ENCODE data around the gene EGR4. TPM values are rescaled to one million over a fixed set of nuclear protein-coding genes. Genes with fewer than 3 reads are reported as not detected.

The EGR4 gene
- total and polyA plus RNA-seq, 2 donors (not counting 1 experiment from before 2014, with no cell fraction given), result 0.30 to 2.7 TPM

DNA sequence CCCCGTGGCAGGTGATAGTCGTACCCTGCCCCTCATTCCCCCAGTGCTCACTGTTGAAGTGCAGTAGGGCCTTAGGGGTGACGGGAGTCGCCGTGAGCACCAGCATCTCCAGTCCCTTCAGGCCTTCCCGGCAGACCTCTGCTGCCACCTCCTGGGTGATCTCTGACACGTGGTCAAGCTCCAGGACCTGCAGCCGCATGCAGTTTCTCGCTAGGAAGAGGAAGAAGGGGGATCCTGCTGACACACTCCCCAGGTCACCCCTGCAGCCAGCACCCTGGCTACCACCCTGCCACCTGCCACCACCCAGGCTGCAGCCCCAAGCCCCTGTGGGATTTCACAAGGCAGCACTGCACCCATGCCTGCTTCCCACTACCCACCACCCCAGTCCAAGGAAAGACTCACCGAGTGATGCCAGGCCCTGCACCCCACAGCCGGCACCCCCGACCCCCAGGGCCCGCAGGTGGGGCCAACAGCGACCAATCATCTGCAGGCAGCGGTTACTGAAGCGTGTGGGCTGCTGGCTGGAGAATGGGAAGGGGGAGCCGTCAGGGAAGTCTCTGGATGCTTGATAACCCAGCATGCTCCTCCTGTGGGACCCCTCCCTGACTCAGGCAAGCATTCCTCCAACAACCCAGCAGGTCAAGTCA is 32.9 kb downstream of the EGR4 start:
- H3K27ac Mint-ChIP-seq, result no peak overlapping the region
- H3K4me1 Mint-ChIP-seq, result no peaks in the 10 kb centered on the region
- peaks cover 0 to 30% of the 10 kb centered on the region in 2 experiments for H3K36me3 ChIP-seq (replicated peaks in 1 of 2; ENCODE audit: control extremely low read depth in 1 of 2, control insufficient read depth in 1 of 2, extremely low read depth in 1 of 2, insufficient read depth in 2 of 2, low read length in 1 of 2)

GRCh38 chr2:73259704-73260337 is 33.5 kb downstream of the EGR4 start:
- H4K20me1 ChIP-seq (ENCODE audit: control insufficient read depth, insufficient read depth, low read length, poor library complexity, severe bottlenecking), result no peaks in the 10 kb centered on the region
- H3K27ac ChIP-seq (ENCODE audit: low read length in 2 of 2), result no peak overlapping the region
- no peaks in the 10 kb centered on the region for H3K4me1 ChIP-seq (ENCODE audit: control insufficient read depth in 2 of 2, insufficient read depth in 2 of 2, low read length in 2 of 2)
- no peaks in the 10 kb centered on the region for H3K27me3 ChIP-seq (replicated peaks in 1 of 4; ENCODE audit: control extremely low read depth in 1 of 4, control insufficient read depth in 3 of 4, insufficient read depth in 4 of 4, low read length in 3 of 4)
- H3K9me3 ChIP-seq (ENCODE audit: control extremely low read depth in 1 of 3, control insufficient read depth in 2 of 3, insufficient read depth in 1 of 3, low read length in 2 of 3), result no peaks in the 10 kb centered on the region
- no peaks in the 10 kb centered on the region for H3K9me3 Mint-ChIP-seq (ENCODE audit: insufficient read depth)
- no peak overlapping the region for H2AFZ ChIP-seq (ENCODE audit: insufficient read depth, low read depth, low read length, poor library complexity, severe bottlenecking)
- 82% methylated on average over 4 of the region's 4 CpGs for WGBS (ENCODE audit: insufficient coverage)
- H3K4me1 Mint-ChIP-seq, result no peaks in the 10 kb centered on the region
- no peak overlapping the region for H3K4me3 Mint-ChIP-seq
- intact Hi-C loops (cut with micrococcal nuclease), result no loop called here
- H3K27me3 Mint-ChIP-seq, result no peaks in the 10 kb centered on the region
- no peak overlapping the region for H3K9ac ChIP-seq (ENCODE audit: low read length)
- no peak for ATAC-seq (ENCODE audit: low read depth)
- H3K27ac Mint-ChIP-seq, result no peak overlapping the region
- H3K79me2 ChIP-seq (ENCODE audit: control insufficient read depth, insufficient read depth, low read length), result no peaks in the 10 kb centered on the region
- CTCF ChIA-PET, result no interaction called here
- H3K36me3 ChIP-seq (replicated peaks in 1 of 2; ENCODE audit: control extremely low read depth in 1 of 2, control insufficient read depth in 1 of 2, extremely low read depth in 1 of 2, insufficient read depth in 2 of 2, low read length in 1 of 2), result peaks cover 0 to 30% of the 10 kb centered on the region in 2 experiments
- DNase-seq, result no peak
- no peak for TF ChIP-seq EZH2 (IDR thresholded peaks at IDR 0.05; ENCODE audit: borderline replicate concordance, insufficient read depth, low read depth, low read length, poor library complexity, severe bottlenecking)
- TF ChIP-seq, protein P1, sequence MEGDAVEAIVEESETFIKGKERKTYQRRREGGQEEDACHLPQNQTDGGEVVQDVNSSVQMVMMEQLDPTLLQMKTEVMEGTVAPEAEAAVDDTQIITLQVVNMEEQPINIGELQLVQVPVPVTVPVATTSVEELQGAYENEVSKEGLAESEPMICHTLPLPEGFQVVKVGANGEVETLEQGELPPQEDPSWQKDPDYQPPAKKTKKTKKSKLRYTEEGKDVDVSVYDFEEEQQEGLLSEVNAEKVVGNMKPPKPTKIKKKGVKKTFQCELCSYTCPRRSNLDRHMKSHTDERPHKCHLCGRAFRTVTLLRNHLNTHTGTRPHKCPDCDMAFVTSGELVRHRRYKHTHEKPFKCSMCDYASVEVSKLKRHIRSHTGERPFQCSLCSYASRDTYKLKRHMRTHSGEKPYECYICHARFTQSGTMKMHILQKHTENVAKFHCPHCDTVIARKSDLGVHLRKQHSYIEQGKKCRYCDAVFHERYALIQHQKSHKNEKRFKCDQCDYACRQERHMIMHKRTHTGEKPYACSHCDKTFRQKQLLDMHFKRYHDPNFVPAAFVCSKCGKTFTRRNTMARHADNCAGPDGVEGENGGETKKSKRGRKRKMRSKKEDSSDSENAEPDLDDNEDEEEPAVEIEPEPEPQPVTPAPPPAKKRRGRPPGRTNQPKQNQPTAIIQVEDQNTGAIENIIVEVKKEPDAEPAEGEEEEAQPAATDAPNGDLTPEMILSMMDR (IDR thresholded peaks at IDR 0.05), result no peak
- no peak overlapping the region for H3K4me3 ChIP-seq (ENCODE audit: control extremely low read depth in 1 of 5, extremely low read depth in 1 of 5, insufficient read depth in 1 of 5, low read depth in 2 of 5, low read length in 4 of 5)
- no peak overlapping the region for H3K4me2 ChIP-seq (replicated peaks; ENCODE audit: low read depth, low read length, poor library complexity, severe bottlenecking)
- POLR2A ChIA-PET, result no interaction called here

More for the DNA sequence above, 32.9 kb downstream of the EGR4 start:
- TF ChIP-seq EZH2 (IDR thresholded peaks at IDR 0.05; ENCODE audit: borderline replicate concordance, insufficient read depth, low read depth, low read length, poor library complexity, severe bottlenecking), result no peak
- TF ChIP-seq, protein P1 (IDR thresholded peaks at IDR 0.05), result no peak
- no peaks in the 10 kb centered on the region for H3K79me2 ChIP-seq (ENCODE audit: control insufficient read depth, insufficient read depth, low read length)
- no peak for DNase-seq
- no peaks in the 10 kb centered on the region for H4K20me1 ChIP-seq (ENCODE audit: control insufficient read depth, insufficient read depth, low read length, poor library complexity, severe bottlenecking)
- Mint-ChIP-seq H3K27me3 (no peaks in the 10 kb centered on the region), H3K4me3 (no peak overlapping the region), H3K9me3 (ENCODE audit: insufficient read depth) (no peaks in the 10 kb centered on the region)
- intact Hi-C loops (cut with micrococcal nuclease), result no loop called here
- ChIA-PET POLR2A (no interaction called here), CTCF (no interaction called here)
- no peaks in the 10 kb centered on the region for H3K4me1 ChIP-seq (ENCODE audit: control insufficient read depth in 2 of 2, insufficient read depth in 2 of 2, low read length in 2 of 2)
- H3K9me3 ChIP-seq (ENCODE audit: control extremely low read depth in 1 of 3, control insufficient read depth in 2 of 3, insufficient read depth in 1 of 3, low read length in 2 of 3), result no peaks in the 10 kb centered on the region
- no peak overlapping the region for H3K4me2 ChIP-seq (replicated peaks; ENCODE audit: low read depth, low read length, poor library complexity, severe bottlenecking)
- H3K9ac ChIP-seq (ENCODE audit: low read length), result no peak overlapping the region
- ATAC-seq (ENCODE audit: low read depth), result no peak
- no peak overlapping the region for H3K4me3 ChIP-seq (ENCODE audit: control extremely low read depth in 1 of 5, extremely low read depth in 1 of 5, insufficient read depth in 1 of 5, low read depth in 2 of 5, low read length in 4 of 5)
- no peak overlapping the region for H3K27ac ChIP-seq (ENCODE audit: low read length in 2 of 2)
- 91% methylated on average over 16 of the region's 17 CpGs for WGBS (ENCODE audit: insufficient coverage)
- no peaks in the 10 kb centered on the region for H3K27me3 ChIP-seq (replicated peaks in 1 of 4; ENCODE audit: control extremely low read depth in 1 of 4, control insufficient read depth in 3 of 4, insufficient read depth in 4 of 4, low read length in 3 of 4)
- no peak overlapping the region for H2AFZ ChIP-seq (ENCODE audit: insufficient read depth, low read depth, low read length, poor library complexity, severe bottlenecking)

Measured in B cell (primary cell).